ENCODE measurements around the gene ATXN7L1. TPM values are rescaled to one million over a fixed set of nuclear protein-coding genes. Genes with fewer than 3 reads are reported as not detected.

Gene ATXN7L1
- total and polyA plus RNA-seq, 2 of the 4 experiments (the other 2 are of a cell fraction) = 3.5 to 4.3 TPM

- Histone ChIP-seq H3K4me3 (ENCODE audit: insufficient read depth, low read depth, low read length) (no peak overlapping the region), H2BK5ac (ENCODE audit: low read depth, low read length, poor library complexity, severe bottlenecking) (no peak overlapping the region), H4K20me1 (ENCODE audit: insufficient read depth, low read length) (no peaks in the 10 kb centered on the region), H3K27me3 (ENCODE audit: control insufficient read depth, insufficient read depth, low read length) (no peaks in the 10 kb centered on the region), H3K9ac (ENCODE audit: low read depth, low read length) (no peak overlapping the region), H3K4ac (ENCODE audit: low read depth, low read length) (no peak overlapping the region), H3K4me2 (ENCODE audit: low read depth, low read length) (no peak overlapping the region), H2AK9ac (replicated peaks; ENCODE audit: low read depth, low read length, poor library complexity) (no peak overlapping the region), H4K5ac (ENCODE audit: low read depth, low read length) (no peak overlapping the region), H2AK5ac (ENCODE audit: low read depth, low read length) (no peak overlapping the region), H3K9me1 (ENCODE audit: insufficient read depth, low read length) (peaks cover 7% of the 10 kb centered on the region; the same call in 1 of the 2 replicates), H4K8ac (ENCODE audit: low read depth in 2 of 2, low read length in 2 of 2) (no peak overlapping the region), H2AFZ (replicated peaks; ENCODE audit: low read length, poor library complexity) (no peak overlapping the region), H3K79me1 (ENCODE audit: low read depth in 1 of 2, low read length in 2 of 2) (peaks cover 0 to 10% of the 10 kb centered on the region in 2 experiments; a peak in 1 of 4 replicates), H3K4me1 (ENCODE audit: control insufficient read depth, insufficient read depth, low read length) (peaks cover 3% of the 10 kb centered on the region), H4K91ac (ENCODE audit: insufficient read depth, low read depth, low read length) (no peak overlapping the region), H3K27ac (ENCODE audit: insufficient read depth, low read length) (no peak overlapping the region), H3K14ac (replicated peaks; ENCODE audit: low read depth, low read length) (no peak overlapping the region), H3K9me3 (ENCODE audit: control insufficient read depth, insufficient read depth, low read length) (no peaks in the 10 kb centered on the region), H3K18ac (ENCODE audit: low read depth, low read length) (no peak overlapping the region), H2BK120ac (ENCODE audit: low read depth, low read length) (no peak overlapping the region), H3K36me3 (ENCODE audit: control insufficient read depth, insufficient read depth, low read length) (peaks cover 11% of the 10 kb centered on the region; the same call in 1 of the 2 replicates), H3K23ac (ENCODE audit: low read depth, low read length) (no peak overlapping the region), H3K56ac (ENCODE audit: extremely low read depth, insufficient read depth, low read length) (no peak overlapping the region), H2BK20ac (ENCODE audit: low read depth, low read length) (no peak overlapping the region), H2BK15ac (ENCODE audit: low read depth, low read length) (no peak overlapping the region)
- BruUV-seq (replicated peaks) = no TSS peak
- in situ Hi-C loops (cut with MboI; ENCODE audit: low sequenced_read_pairs) = no loop called here
- 83% methylated on average over 2 of the region's 10 CpGs; no CpG with 5 or more reads in 1 of the 2 experiments for WGBS, 2 experiments (ENCODE audit: extremely low coverage in 2 of 2, insufficient read length in 1 of 2)
- CTCF ChIA-PET = no interaction called here
- dilution Hi-C loops (cut with HindIII; ENCODE audit: low sequenced_read_pairs, unreplicated experiment) = no loop called here
- no peak for TF ChIP-seq POLR2A (IDR thresholded peaks at IDR 0.05; ENCODE audit: low read depth, low read length)
- TF ChIP-seq BHLHE40 (IDR thresholded peaks at IDR 0.05; ENCODE audit: low read depth, low read length) = no peak
- TF ChIP-seq SMC3 (IDR thresholded peaks at IDR 0.05; ENCODE audit: low read depth, low read length) = no peak
- POLR2A ChIA-PET (ENCODE audit: unreplicated experiment) = no interaction called here
- ATAC-seq (ENCODE audit: low read depth) = no peak
- DNase-seq = no peak
- intact Hi-C loops (cut with micrococcal nuclease) = no loop called here
Observed at GRCh38 chr7:105786520-105787470, 89.6 kb downstream of the ATXN7L1 start.

All from IMR-90 (cell line).